T1000 (cell line): ENCODE results near the gene SLC16A3.
A peak's percentile ranks its signal among the peaks of the same experiment; 100 is the strongest.

Source experiments
- DNase-seq: peaks from one replicate; lab custom pipeline; 2025; ENCODE audit warnings: mixed read lengths; lab: John Stamatoyannopoulos, UW

Gene SLC16A3

GRCh38 chr17:82223517-82223916 is 5.3 kb upstream of the SLC16A3 start:
- DNase-seq, result no peak

- no peak for DNase-seq
Observed at GRCh38 chr17:82224666-82225065, 4.2 kb upstream of the SLC16A3 start.

GRCh38 chr17:82225368-82226029 is 3.3 kb upstream of the SLC16A3 start:
- DNase-seq, result no peak

GRCh38 chr17:82226146-82226808 is 2.6 kb upstream of the SLC16A3 start:
- no peak for DNase-seq

- no peak for DNase-seq
Observed at GRCh38 chr17:82226809-82227628, 1.8 kb upstream of the SLC16A3 start.

- DNase-seq, result no peak
Observed at GRCh38 chr17:82227629-82228277, 1.1 kb upstream of the SLC16A3 start.

- DNase-seq, result no peak
Observed at GRCh38 chr17:82228278-82228841, 482 bp upstream of the SLC16A3 start.

- no peak for DNase-seq
Observed at GRCh38 chr17:82229698-82230608, 1.1 kb downstream of the SLC16A3 start.

GRCh38 chr17:82230609-82231311 is 1.9 kb downstream of the SLC16A3 start:
- peak; percentile 92 for DNase-seq

- DNase-seq, result no peak
Observed at GRCh38 chr17:82231312-82231561, 2.4 kb downstream of the SLC16A3 start.

GRCh38 chr17:82231562-82232321 is 2.9 kb downstream of the SLC16A3 start:
- no peak for DNase-seq

- DNase-seq, result no peak
Observed at GRCh38 chr17:82232322-82232820, 3.5 kb downstream of the SLC16A3 start.

GRCh38 chr17:82232876-82233785 is 4.3 kb downstream of the SLC16A3 start:
- no peak for DNase-seq

GRCh38 chr17:82234211-82235055 is 5.6 kb downstream of the SLC16A3 start:
- DNase-seq, result no peak

- no peak for DNase-seq
Observed at GRCh38 chr17:82235056-82235774, 6.4 kb downstream of the SLC16A3 start.

- DNase-seq, result no peak
Observed at GRCh38 chr17:82235775-82236141, 6.9 kb downstream of the SLC16A3 start.
